ENCODE measurements around the gene MRPL22.
A peak's percentile ranks its signal among the peaks of the same experiment; 100 is the strongest.

The MRPL22 gene

DNA sequence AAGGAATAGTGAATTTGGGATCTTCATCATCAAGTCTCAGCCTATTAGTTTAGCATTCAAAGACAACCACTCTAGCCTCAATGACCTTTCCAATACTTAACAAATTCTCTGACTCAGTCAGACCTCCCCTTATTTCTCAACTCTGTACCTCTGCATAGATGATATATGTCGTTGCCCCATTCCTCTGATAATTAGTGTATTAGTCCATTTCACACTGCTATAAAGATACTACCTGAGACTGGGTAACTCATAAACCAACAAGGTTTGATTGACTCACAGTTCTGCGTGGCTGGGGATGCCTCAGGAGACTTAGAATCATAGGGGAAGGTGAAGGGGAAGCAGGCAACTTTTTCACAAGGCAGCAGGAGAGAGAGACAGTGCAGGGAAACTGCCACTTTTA is 8.9 kb downstream of the MRPL22 start:
- H3K79me2 ChIP-seq (ENCODE audit: low read length), result peaks cover 41% of the 10 kb centered on the region

DNA sequence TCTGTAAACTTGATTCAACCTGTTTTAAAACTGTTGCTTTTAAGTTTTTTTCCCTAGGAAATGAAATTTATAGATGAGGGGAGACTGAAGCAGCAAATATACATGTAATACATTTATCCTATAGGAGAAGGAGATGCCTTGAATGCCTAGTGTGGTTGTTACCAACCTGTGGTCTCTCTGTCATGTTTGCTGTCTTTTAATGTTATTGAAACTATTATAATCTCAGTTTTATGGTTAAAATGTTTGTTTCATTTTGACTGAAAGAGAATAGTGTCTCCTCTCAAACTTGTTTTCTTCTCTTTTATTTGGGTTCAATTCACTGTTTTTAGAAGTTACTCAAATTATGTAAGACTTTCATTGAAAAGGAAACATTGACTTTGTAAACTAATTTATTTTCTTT is 15.8 kb downstream of the MRPL22 start:
- no peak overlapping the region for H3K9ac ChIP-seq (ENCODE audit: low read length)
- H3K4me3 ChIP-seq (ENCODE audit: low read length), result no peak overlapping the region
- no peak overlapping the region for H3K27ac ChIP-seq (ENCODE audit: low read length)
- H3K27me3 ChIP-seq (ENCODE audit: low read depth, low read length), result no peaks in the 10 kb centered on the region
- H2AFZ ChIP-seq (ENCODE audit: low read depth, low read length), result no peak overlapping the region
- H3K9me3 ChIP-seq (ENCODE audit: insufficient read depth, low read length), result no peaks in the 10 kb centered on the region
- no peaks in the 10 kb centered on the region for H3K79me2 ChIP-seq (ENCODE audit: low read length)
- H4K20me1 ChIP-seq (ENCODE audit: insufficient read depth, low read length), result no peaks in the 10 kb centered on the region
- TF ChIP-seq EZH2phosphoT487 (IDR thresholded peaks at IDR 0.05; ENCODE audit: low read depth), result no peak
- TF ChIP-seq, protein P1, sequence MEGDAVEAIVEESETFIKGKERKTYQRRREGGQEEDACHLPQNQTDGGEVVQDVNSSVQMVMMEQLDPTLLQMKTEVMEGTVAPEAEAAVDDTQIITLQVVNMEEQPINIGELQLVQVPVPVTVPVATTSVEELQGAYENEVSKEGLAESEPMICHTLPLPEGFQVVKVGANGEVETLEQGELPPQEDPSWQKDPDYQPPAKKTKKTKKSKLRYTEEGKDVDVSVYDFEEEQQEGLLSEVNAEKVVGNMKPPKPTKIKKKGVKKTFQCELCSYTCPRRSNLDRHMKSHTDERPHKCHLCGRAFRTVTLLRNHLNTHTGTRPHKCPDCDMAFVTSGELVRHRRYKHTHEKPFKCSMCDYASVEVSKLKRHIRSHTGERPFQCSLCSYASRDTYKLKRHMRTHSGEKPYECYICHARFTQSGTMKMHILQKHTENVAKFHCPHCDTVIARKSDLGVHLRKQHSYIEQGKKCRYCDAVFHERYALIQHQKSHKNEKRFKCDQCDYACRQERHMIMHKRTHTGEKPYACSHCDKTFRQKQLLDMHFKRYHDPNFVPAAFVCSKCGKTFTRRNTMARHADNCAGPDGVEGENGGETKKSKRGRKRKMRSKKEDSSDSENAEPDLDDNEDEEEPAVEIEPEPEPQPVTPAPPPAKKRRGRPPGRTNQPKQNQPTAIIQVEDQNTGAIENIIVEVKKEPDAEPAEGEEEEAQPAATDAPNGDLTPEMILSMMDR (IDR thresholded peaks at IDR 0.05; ENCODE audit: low read depth, low read length), result no peak
- H3K4me1 ChIP-seq (ENCODE audit: low read length), result peaks cover 6% of the 10 kb centered on the region
- H3K4me2 ChIP-seq (ENCODE audit: low read length), result no peak overlapping the region
- H3K36me3 ChIP-seq (replicated peaks; ENCODE audit: low read depth, low read length), result peaks cover 8% of the 10 kb centered on the region

More for the DNA sequence above, 8.9 kb downstream of the MRPL22 start:
- H3K36me3 ChIP-seq (replicated peaks; ENCODE audit: low read depth, low read length), result peaks cover 3% of the 10 kb centered on the region
- TF ChIP-seq, protein P1 (IDR thresholded peaks at IDR 0.05; ENCODE audit: low read depth, low read length), result no peak
- no peak for TF ChIP-seq EZH2phosphoT487 (IDR thresholded peaks at IDR 0.05; ENCODE audit: low read depth)
- no peaks in the 10 kb centered on the region for H3K9me3 ChIP-seq (ENCODE audit: insufficient read depth, low read length)
- no peak overlapping the region for H3K4me3 ChIP-seq (ENCODE audit: low read length)
- no peak overlapping the region for H3K27ac ChIP-seq (ENCODE audit: low read length)
- H2AFZ ChIP-seq (ENCODE audit: low read depth, low read length), result no peak overlapping the region
- no peaks in the 10 kb centered on the region for H3K27me3 ChIP-seq (ENCODE audit: low read depth, low read length)
- no peak overlapping the region for H3K4me2 ChIP-seq (ENCODE audit: low read length)
- H3K9ac ChIP-seq (ENCODE audit: low read length), result no peak overlapping the region
- H4K20me1 ChIP-seq (ENCODE audit: insufficient read depth, low read length), result no peaks in the 10 kb centered on the region
- H3K4me1 ChIP-seq (ENCODE audit: low read length), result peaks cover 5% of the 10 kb centered on the region; the same call in 1 of the 2 replicates

DNA sequence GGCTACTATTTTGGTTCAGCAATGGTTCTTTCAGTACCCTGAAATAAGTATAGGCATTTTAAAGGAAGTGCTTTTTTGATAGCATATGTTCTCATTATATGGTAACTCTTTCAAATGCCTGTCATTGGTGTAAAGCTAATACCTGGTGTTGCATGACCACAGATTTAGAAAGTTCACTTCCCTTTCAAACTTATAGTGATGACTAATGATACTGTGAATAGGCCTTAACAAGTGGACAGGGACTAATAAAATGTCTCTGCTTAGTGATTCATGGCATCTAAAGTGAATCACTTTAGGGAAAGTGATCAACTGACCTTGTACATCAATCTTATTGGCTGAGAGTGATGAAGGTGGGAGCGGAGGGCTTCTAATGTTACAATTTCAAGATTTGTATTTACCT is 21.6 kb downstream of the MRPL22 start:
- no peaks in the 10 kb centered on the region for H4K20me1 ChIP-seq (ENCODE audit: insufficient read depth, low read length)
- H3K27ac ChIP-seq (ENCODE audit: low read length), result peak overlapping the region; percentile 42
- no peaks in the 10 kb centered on the region for H3K27me3 ChIP-seq (ENCODE audit: low read depth, low read length)
- H3K4me3 ChIP-seq (ENCODE audit: low read length), result 0 out of 2 replicates have a peak overlapping the region, but pooled peaks have one; percentile 0
- no peaks in the 10 kb centered on the region for H3K79me2 ChIP-seq (ENCODE audit: low read length)
- peaks cover 18% of the 10 kb centered on the region for H3K4me1 ChIP-seq (ENCODE audit: low read length)
- H3K9ac ChIP-seq (ENCODE audit: low read length), result no peak overlapping the region
- peaks cover 8% of the 10 kb centered on the region for H3K36me3 ChIP-seq (replicated peaks; ENCODE audit: low read depth, low read length)
- TF ChIP-seq, protein P1 (IDR thresholded peaks at IDR 0.05; ENCODE audit: low read depth, low read length), result no peak
- TF ChIP-seq EZH2phosphoT487 (IDR thresholded peaks at IDR 0.05; ENCODE audit: low read depth), result no peak
- H3K9me3 ChIP-seq (ENCODE audit: insufficient read depth, low read length), result no peaks in the 10 kb centered on the region
- peak overlapping the region; percentile 55 for H3K4me2 ChIP-seq (ENCODE audit: low read length)
- H2AFZ ChIP-seq (ENCODE audit: low read depth, low read length), result no peak overlapping the region

DNA sequence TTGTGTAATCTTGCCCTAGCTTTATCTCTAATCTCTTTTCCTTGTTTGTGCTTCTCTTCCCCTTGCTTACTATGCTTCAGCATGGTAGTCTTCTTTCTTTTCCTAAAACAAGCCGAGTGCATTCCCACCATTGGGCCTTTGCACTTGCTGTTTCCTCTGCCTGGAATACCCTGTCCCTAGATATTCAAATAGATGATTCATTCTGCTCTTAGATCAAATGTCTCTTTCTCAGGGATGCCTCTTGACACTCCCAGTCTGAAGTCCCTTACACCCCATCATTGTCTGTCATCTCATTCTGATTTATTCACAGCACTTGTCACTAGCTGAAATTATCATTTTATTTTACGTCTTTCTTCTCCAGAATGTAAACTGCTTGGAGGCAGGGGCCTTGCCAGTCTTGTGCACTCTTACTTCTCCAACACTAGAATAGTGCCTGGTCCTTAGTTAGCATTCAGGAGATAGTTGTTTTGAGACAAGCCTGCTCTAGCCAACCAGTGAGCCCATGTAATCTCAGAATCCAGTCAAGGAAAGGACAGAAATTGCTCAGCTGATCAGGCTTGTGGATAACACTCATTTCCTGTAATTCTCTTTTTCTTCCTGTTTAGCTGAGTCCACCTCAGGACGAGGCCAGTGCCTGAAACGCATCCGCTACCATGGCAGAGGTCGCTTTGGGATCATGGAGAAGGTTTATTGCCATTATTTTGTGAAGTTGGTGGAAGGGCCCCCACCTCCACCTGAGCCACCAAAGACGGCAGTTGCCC is 25.4 kb downstream of the MRPL22 start:
- Histone ChIP-seq H3K4me1 (ENCODE audit: low read length) (peaks cover 20% of the 10 kb centered on the region), H3K36me3 (replicated peaks; ENCODE audit: low read depth, low read length) (peaks cover 13% of the 10 kb centered on the region), H3K27me3 (ENCODE audit: low read depth, low read length) (no peaks in the 10 kb centered on the region), H3K4me3 (ENCODE audit: low read length) (no peak overlapping the region), H2AFZ (ENCODE audit: low read depth, low read length) (no peak overlapping the region), H3K79me2 (ENCODE audit: low read length) (no peaks in the 10 kb centered on the region), H3K4me2 (ENCODE audit: low read length) (no peak overlapping the region), H3K27ac (ENCODE audit: low read length) (no peak overlapping the region), H3K9me3 (ENCODE audit: insufficient read depth, low read length) (no peaks in the 10 kb centered on the region), H4K20me1 (ENCODE audit: insufficient read depth, low read length) (no peaks in the 10 kb centered on the region), H3K9ac (ENCODE audit: low read length) (no peak overlapping the region)
- TF ChIP-seq, protein P1 (IDR thresholded peaks at IDR 0.05; ENCODE audit: low read depth, low read length), result no peak
- TF ChIP-seq EZH2phosphoT487 (IDR thresholded peaks at IDR 0.05; ENCODE audit: low read depth), result no peak

Data from OCI-LY3 (cell line).